Transverse colon (tissue), 4 donors: Measurements from ENCODE around the gene CRAMP1. TPM values are rescaled to one million over a fixed set of nuclear protein-coding genes. Genes with fewer than 3 reads are reported as not detected.

ENCODE experiments used
- DNase-seq: peaks from one replicate; pipeline ENCODE4 v3.0.0-alpha.2; 2019
- H3K27ac ChIP-seq, 4 donors: fragments of 200-600 bp; sonication (generic); 2 replicates each; pipeline ENCODE4 v1.5.1; 2016 to 2018; ENCODE audit warnings: inconsistent platforms in 4 of 4
- H3K27me3 ChIP-seq: fragments of 200-600 bp; sonication (generic); 2 replicates; pipeline ENCODE4 v1.5.1; 2017; ENCODE audit warnings: inconsistent platforms
- H3K36me3 ChIP-seq, 4 donors: fragments of 200-600 bp; sonication (generic); 2 replicates each; pipeline ENCODE4 v1.5.1; 2017 to 2019; ENCODE audit warnings: inconsistent platforms in 4 of 4
- H3K4me1 ChIP-seq, 4 donors: fragments of 200-600 bp; sonication (generic); 2 replicates each; pipeline ENCODE4 v1.5.1; 2017 to 2020; ENCODE audit warnings: inconsistent platforms in 4 of 4
- H3K4me3 ChIP-seq, 4 donors: fragments of 200-600 bp; sonication (generic); 1 replicate in 1 of 4; 2 replicates in 3 of 4; pipeline versions ENCODE4 v1.5.1 to v1.6.1; 2017 to 2019; ENCODE audit warnings: inconsistent platforms in 4 of 4
- H3K9me3 ChIP-seq, 2 donors: fragments of 200-600 bp; sonication (generic); 2 replicates each; pipeline ENCODE4 v1.5.1; 2017 to 2019; ENCODE audit warnings: inconsistent platforms in 2 of 2
- CTCF ChIP-seq, 5 experiments: fragments of 200-600 bp in 3 of 5; fragments of 450-650 bp in 2 of 5; sonication (generic) in 3 of 5; IDR thresholded peaks; 1 replicate in 2 of 5; 2 replicates in 3 of 5; pipeline ENCODE4 v1.5.1; 2016 to 2017; ENCODE audit warnings: antibody characterized with exemption in 5 of 5, inconsistent platforms in 3 of 5, mild to moderate bottlenecking in 2 of 5, moderate library complexity in 1 of 5
- EP300 ChIP-seq: sonication (generic); formaldehyde crosslinking; IDR thresholded peaks from one replicate; pipeline ENCODE4 v1.6.1; 2017; ENCODE audit warnings: antibody characterized with exemption, low read depth
- POLR2A ChIP-seq: fragments of 450-650 bp; IDR thresholded peaks from one replicate; pipeline ENCODE4 v1.6.1; 2016; ENCODE audit warnings: antibody characterized with exemption, mild to moderate bottlenecking, moderate library complexity
- POLR2AphosphoS5 ChIP-seq, 3 donors: sonication (generic); formaldehyde crosslinking; IDR thresholded peaks; one replicate each; pipeline ENCODE4 v1.6.1; 2016; ENCODE audit warnings: antibody characterized with exemption in 3 of 3
- WGBS, 2 donors: methylation state at CpG; one replicate each; pipeline ENCODE4 v1.1.5; 2018; ENCODE audit warnings: low coverage in 1 of 2; 5-methylcytosine and 5-hydroxymethylcytosine counted together
- in situ Hi-C, 4 donors: fragments of 200-750 bp; cut with MboI; loops; one replicate each; pipeline versions ENCODE4 v1.15.0 to v1.15.1; 2017; ENCODE audit warnings: low sequenced_read_pairs in 3 of 4, low pct_ligation_motif_present in 1 of 4, low pct_unique_long_range_greater_than_20kb in 1 of 4
- intact Hi-C: fragments of 100-400 bp; cut with DNase I; formaldehyde crosslinking; loops from one replicate; pipeline ENCODE4 v1.15.1; 2023; ENCODE audit warnings: low total_unique reads
- total RNA-seq, 4 donors: library from RNA; depleted of rRNA; stranded (reverse); fragments of >200 nt; gene quantifications; one replicate each; pipeline ENCODE4 v1.1.0, GENCODE V29; 2016

Gene CRAMP1
- total RNA-seq, 4 donors from 2014 or later: 10.1 to 52.7 (median 16.2) TPM

GRCh38 chr16:1670371-1670770, 58.2 kb downstream of the CRAMP1 start:
- TF ChIP-seq POLR2AphosphoS5 (IDR thresholded peaks at IDR 0.05): no peak
- no peak for TF ChIP-seq EP300
- TF ChIP-seq CTCF (IDR thresholded peaks at IDR 0.05): no peak
- no peak for TF ChIP-seq POLR2A
- H3K4me3 ChIP-seq: no peak overlapping the region
- intact Hi-C loops: no loop called here
- in situ Hi-C loops: no loop called here
- H3K36me3 ChIP-seq: peaks cover 0 to 63% (median 32%) of the 10 kb centered on the region in 4 donors
- H3K27ac ChIP-seq: no peak overlapping the region
- DNase-seq: no peak
- no peaks in the 10 kb centered on the region for H3K4me1 ChIP-seq
- H3K27me3 ChIP-seq: no peaks in the 10 kb centered on the region
- 91 to 97% methylated on average over 8 to 19 of the region's 19 CpGs for WGBS, 2 donors
- no peaks in the 10 kb centered on the region for H3K9me3 ChIP-seq

GRCh38 chr16:1670866-1671265, 58.7 kb downstream of the CRAMP1 start:
- H3K27ac ChIP-seq: no peak overlapping the region
- WGBS, 2 donors: 90 to 100% methylated on average over 2 to 7 of the region's 7 CpGs
- DNase-seq: no peak
- TF ChIP-seq POLR2AphosphoS5 (IDR thresholded peaks at IDR 0.05) (no peak), POLR2A (no peak), CTCF (IDR thresholded peaks at IDR 0.05) (no peak), EP300 (no peak)
- H3K36me3 ChIP-seq: peaks cover 0 to 67% (median 29%) of the 10 kb centered on the region in 4 donors
- no peaks in the 10 kb centered on the region for H3K9me3 ChIP-seq
- no peaks in the 10 kb centered on the region for H3K4me1 ChIP-seq
- in situ Hi-C loops: no loop called here
- H3K27me3 ChIP-seq: no peaks in the 10 kb centered on the region
- H3K4me3 ChIP-seq: no peak overlapping the region
- intact Hi-C loops: no loop called here

- Histone ChIP-seq H3K4me1 (peaks cover 0 to 10% (median 4%) of the 10 kb centered on the region in 4 donors), H3K27ac (no peak overlapping the region), H3K9me3 (no peaks in the 10 kb centered on the region), H3K4me3 (no peak overlapping the region), H3K36me3 (peaks cover 0 to 59% (median 17%) of the 10 kb centered on the region in 4 donors), H3K27me3 (no peaks in the 10 kb centered on the region)
- intact Hi-C loops (no loop called here), in situ Hi-C loops (no loop called here)
- DNase-seq: no peak
- 95% methylated on average over 26 of the region's 26 CpGs; no CpG with 5 or more reads in 1 of the 2 donors for WGBS, 2 donors
- TF ChIP-seq POLR2A (no peak), EP300 (no peak), CTCF (IDR thresholded peaks at IDR 0.05) (no peak), POLR2AphosphoS5 (IDR thresholded peaks at IDR 0.05) (no peak)
These were observed 61.4 kb downstream of the CRAMP1 start for GRCh38 chr16:1673424-1674151.

GRCh38 chr16:1674306-1674705, 62.1 kb downstream of the CRAMP1 start:
- H3K4me1 ChIP-seq: peaks cover 3 to 16% (median 10%) of the 10 kb centered on the region in 4 donors
- no peak for TF ChIP-seq POLR2AphosphoS5 (IDR thresholded peaks at IDR 0.05)
- TF ChIP-seq CTCF (IDR thresholded peaks at IDR 0.05): no peak
- no peak for TF ChIP-seq POLR2A
- TF ChIP-seq EP300: no peak
- peaks cover 0 to 52% (median 13%) of the 10 kb centered on the region in 4 donors for H3K36me3 ChIP-seq
- no peak overlapping the region for H3K27ac ChIP-seq
- no peaks in the 10 kb centered on the region for H3K27me3 ChIP-seq
- in situ Hi-C loops (no loop called here), intact Hi-C loops (no loop called here)
- 80% methylated on average over 7 of the region's 7 CpGs; no CpG with 5 or more reads in 1 of the 2 donors for WGBS, 2 donors
- no peaks in the 10 kb centered on the region for H3K9me3 ChIP-seq
- no peak overlapping the region for H3K4me3 ChIP-seq
- no peak for DNase-seq
